GM12875 (cell line): Measurements from ENCODE around the gene ANKUB1.

ENCODE experiments used
- H3K4me3 ChIP-seq: one replicate; pipeline ENCODE4 v1.5.1; 2011; ENCODE audit warnings: low read depth, low read length, control low read depth
- CTCF ChIP-seq: IDR thresholded peaks from 2 replicates; pipeline ENCODE4 v1.5.1; 2011; ENCODE audit warnings: low read depth, mild to moderate bottlenecking, control low read depth, inconsistent platforms, low read length, moderate library complexity, borderline replicate concordance; ENCODE audit not compliant: insufficient read depth

ANKUB1 gene

GRCh38 chr3:149808209-149808829 lies 16.0 kb upstream of the ANKUB1 start:
- peak; percentile 74 for TF ChIP-seq CTCF
- H3K4me3 ChIP-seq, result no peak overlapping the region

- H3K4me3 ChIP-seq, result no peak overlapping the region
Measured at GRCh38 chr3:149806171-149806778, 13.9 kb upstream of the ANKUB1 start.

GRCh38 chr3:149801639-149802038 lies 9.3 kb upstream of the ANKUB1 start:
- no peak overlapping the region for H3K4me3 ChIP-seq
- TF ChIP-seq CTCF, result no peak

More at GRCh38 chr3:149806171-149806778, 13.9 kb upstream of the ANKUB1 start:
- no peak for TF ChIP-seq CTCF

- no peak overlapping the region for H3K4me3 ChIP-seq
- TF ChIP-seq CTCF, result no peak
Measured at GRCh38 chr3:149801195-149801594, 8.8 kb upstream of the ANKUB1 start.

- TF ChIP-seq CTCF, result no peak
- no peak overlapping the region for H3K4me3 ChIP-seq
Measured at GRCh38 chr3:149800693-149801092, 8.3 kb upstream of the ANKUB1 start.

- TF ChIP-seq CTCF, result no peak
Measured at GRCh38 chr3:149796026-149796425, 3.7 kb upstream of the ANKUB1 start.

GRCh38 chr3:149790698-149791097 lies 1.7 kb downstream of the ANKUB1 start:
- no peak for TF ChIP-seq CTCF
- H3K4me3 ChIP-seq, result no peak overlapping the region

More at GRCh38 chr3:149796026-149796425, 3.7 kb upstream of the ANKUB1 start:
- no peak overlapping the region for H3K4me3 ChIP-seq
